ENCODE measurements around the gene KIAA0825. TPM values are rescaled to one million over a fixed set of nuclear protein-coding genes. Genes with fewer than 3 reads are reported as not detected.

KIAA0825 gene
- total and polyA plus RNA-seq, 3 donors from 2014 or later, result 4.1 to 11.2 (median 9.3) TPM

DNA sequence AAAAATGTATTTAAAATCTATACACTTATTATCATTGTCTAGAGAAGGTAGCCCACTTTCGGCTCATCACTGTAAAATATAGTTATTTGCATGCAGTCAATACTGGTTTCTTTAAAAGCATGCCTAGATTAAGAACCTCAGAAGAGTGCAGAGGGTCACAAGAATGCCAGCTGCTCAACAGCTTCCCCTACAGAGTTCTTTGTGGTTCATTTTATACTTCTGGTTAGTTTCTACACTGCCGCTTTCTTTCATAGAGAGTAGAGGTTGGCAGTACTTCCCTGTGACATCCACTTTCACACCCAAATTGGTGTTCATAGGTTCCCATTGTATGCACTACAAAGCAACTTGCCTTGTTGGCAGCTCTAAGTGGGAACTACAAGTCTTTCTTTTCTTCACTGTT lies 137.3 kb downstream of the KIAA0825 start:
- H3K27me3 ChIP-seq, result no peaks in the 10 kb centered on the region
- 89 to 93% methylated on average over 2 of the region's 2 CpGs for WGBS, 2 donors
- intact Hi-C loops (cut with DNase I; ENCODE audit: low total_unique reads), result no loop called here
- no peak for DNase-seq
- H3K4me1 ChIP-seq, result no peaks in the 10 kb centered on the region
- no peak overlapping the region for H3K4me3 ChIP-seq
- H3K36me3 ChIP-seq (ENCODE audit: low read depth, missing control alignments), result no peaks in the 10 kb centered on the region
- no peaks in the 10 kb centered on the region for H3K9me3 ChIP-seq
- TF ChIP-seq, protein P1, sequence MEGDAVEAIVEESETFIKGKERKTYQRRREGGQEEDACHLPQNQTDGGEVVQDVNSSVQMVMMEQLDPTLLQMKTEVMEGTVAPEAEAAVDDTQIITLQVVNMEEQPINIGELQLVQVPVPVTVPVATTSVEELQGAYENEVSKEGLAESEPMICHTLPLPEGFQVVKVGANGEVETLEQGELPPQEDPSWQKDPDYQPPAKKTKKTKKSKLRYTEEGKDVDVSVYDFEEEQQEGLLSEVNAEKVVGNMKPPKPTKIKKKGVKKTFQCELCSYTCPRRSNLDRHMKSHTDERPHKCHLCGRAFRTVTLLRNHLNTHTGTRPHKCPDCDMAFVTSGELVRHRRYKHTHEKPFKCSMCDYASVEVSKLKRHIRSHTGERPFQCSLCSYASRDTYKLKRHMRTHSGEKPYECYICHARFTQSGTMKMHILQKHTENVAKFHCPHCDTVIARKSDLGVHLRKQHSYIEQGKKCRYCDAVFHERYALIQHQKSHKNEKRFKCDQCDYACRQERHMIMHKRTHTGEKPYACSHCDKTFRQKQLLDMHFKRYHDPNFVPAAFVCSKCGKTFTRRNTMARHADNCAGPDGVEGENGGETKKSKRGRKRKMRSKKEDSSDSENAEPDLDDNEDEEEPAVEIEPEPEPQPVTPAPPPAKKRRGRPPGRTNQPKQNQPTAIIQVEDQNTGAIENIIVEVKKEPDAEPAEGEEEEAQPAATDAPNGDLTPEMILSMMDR (IDR thresholded peaks at IDR 0.05), result no peak
- no peak for TF ChIP-seq POLR2A (IDR thresholded peaks at IDR 0.05)
- no peak overlapping the region for H3K27ac ChIP-seq

DNA sequence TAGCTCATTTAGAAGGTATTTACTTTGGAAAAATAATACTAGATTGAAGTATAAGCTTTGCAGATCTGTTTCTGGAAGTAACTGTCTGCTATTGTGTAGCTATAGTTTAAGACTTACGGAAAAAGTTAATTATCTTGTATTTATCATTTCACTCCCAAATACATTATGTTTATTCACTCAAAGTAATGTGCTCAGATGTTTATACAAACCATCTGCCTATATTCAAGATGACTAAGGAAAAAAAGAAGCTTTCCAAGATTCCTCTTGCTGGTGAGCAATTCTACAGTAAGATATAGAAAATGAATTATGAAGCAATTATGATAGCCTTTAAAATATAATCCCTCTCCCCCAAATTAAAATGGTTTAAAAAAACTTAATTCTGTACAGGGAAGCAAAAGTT lies 137.9 kb downstream of the KIAA0825 start:
- Histone ChIP-seq H3K27me3 (no peaks in the 10 kb centered on the region), H3K9me3 (no peaks in the 10 kb centered on the region), H3K36me3 (ENCODE audit: low read depth, missing control alignments) (no peaks in the 10 kb centered on the region), H3K4me3 (no peak overlapping the region), H3K27ac (no peak overlapping the region), H3K4me1 (no peaks in the 10 kb centered on the region)
- DNase-seq, result no peak
- TF ChIP-seq, protein P1 (IDR thresholded peaks at IDR 0.05), result no peak
- no peak for TF ChIP-seq POLR2A (IDR thresholded peaks at IDR 0.05)
- whole genome bisulfite sequencing, 2 donors, result 79 to 97% methylated on average over 1 of the region's 1 CpG
- intact Hi-C loops (cut with DNase I; ENCODE audit: low total_unique reads), result no loop called here

DNA sequence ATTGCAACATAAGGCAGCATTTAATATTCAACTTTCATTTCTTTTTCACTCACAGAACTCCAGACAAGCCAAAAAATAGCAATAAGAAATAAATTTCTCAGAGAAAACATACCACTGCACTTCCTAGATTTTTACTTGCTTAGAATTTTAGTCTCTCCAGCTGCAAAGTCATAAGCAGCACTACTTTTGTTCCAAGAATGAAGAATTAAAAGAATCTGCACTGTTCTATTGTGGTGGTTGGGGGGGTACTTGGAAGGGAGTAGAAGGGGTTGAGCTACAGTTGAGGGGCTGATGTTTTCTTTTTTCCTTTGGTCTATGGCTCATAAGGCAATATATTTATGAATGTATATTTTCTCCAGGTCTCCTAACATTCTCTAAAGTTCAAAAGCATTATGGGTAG lies 144.5 kb downstream of the KIAA0825 start:
- no peak for DNase-seq
- H3K27ac ChIP-seq, result no peak overlapping the region
- no peaks in the 10 kb centered on the region for H3K9me3 ChIP-seq
- no peaks in the 10 kb centered on the region for H3K36me3 ChIP-seq (ENCODE audit: low read depth, missing control alignments)
- intact Hi-C loops (cut with DNase I; ENCODE audit: low total_unique reads), result no loop called here
- no peaks in the 10 kb centered on the region for H3K4me1 ChIP-seq
- no peak overlapping the region for H3K4me3 ChIP-seq
- no peak for TF ChIP-seq POLR2A (IDR thresholded peaks at IDR 0.05)
- TF ChIP-seq, protein P1 (IDR thresholded peaks at IDR 0.05), result no peak
- no peaks in the 10 kb centered on the region for H3K27me3 ChIP-seq

DNA sequence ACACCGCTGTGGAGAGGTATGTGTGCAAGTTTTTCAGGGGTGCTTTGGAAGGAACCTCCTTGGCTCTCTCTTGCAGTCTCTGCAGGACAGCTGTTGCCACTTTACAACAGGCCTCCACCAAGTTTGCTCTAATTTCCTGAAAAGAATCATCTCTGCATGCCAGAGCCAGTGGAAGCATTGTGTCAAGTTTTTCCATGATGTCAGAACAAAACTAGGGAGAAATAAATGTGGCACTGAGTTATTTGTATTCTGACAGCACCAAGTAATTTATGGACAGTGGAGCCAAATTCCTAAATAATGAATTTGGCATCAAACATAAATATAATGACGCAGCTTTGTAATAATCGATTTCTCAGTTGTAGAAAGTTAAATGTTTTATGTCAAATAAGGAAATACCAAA lies 146.9 kb downstream of the KIAA0825 start:
- Histone ChIP-seq H3K27ac (no peak overlapping the region), H3K4me1 (no peaks in the 10 kb centered on the region), H3K9me3 (no peaks in the 10 kb centered on the region), H3K4me3 (no peak overlapping the region), H3K36me3 (ENCODE audit: low read depth, missing control alignments) (no peaks in the 10 kb centered on the region), H3K27me3 (no peaks in the 10 kb centered on the region)
- no peak for DNase-seq
- intact Hi-C loops (cut with DNase I; ENCODE audit: low total_unique reads), result no loop called here
- 79 to 86% methylated on average over 3 of the region's 3 CpGs for WGBS, 2 donors
- TF ChIP-seq, protein P1 (IDR thresholded peaks at IDR 0.05), result no peak
- TF ChIP-seq POLR2A (IDR thresholded peaks at IDR 0.05), result no peak

DNA sequence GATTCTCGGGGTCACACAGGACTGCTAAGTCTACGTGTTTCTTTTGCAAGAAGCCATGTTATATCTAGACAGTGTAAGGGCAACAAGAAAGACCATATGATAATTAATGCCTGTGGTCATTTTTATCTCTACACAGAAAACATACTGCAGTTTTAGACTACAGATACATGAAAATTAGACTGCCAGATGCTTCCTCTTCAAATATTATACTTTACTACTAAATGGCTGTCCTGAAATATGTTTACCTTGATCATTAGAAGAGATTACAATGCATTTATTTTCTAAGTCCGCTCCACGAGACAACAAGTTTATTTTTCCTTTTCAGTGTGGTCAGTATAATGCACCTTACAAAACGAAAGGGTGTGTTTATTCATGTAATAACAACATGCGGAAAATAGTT lies 147.6 kb downstream of the KIAA0825 start:
- Histone ChIP-seq H3K4me1 (no peaks in the 10 kb centered on the region), H3K36me3 (ENCODE audit: low read depth, missing control alignments) (no peaks in the 10 kb centered on the region), H3K27ac (no peak overlapping the region), H3K27me3 (no peaks in the 10 kb centered on the region), H3K4me3 (no peak overlapping the region), H3K9me3 (no peaks in the 10 kb centered on the region)
- TF ChIP-seq, protein P1 (IDR thresholded peaks at IDR 0.05), result no peak
- no peak for TF ChIP-seq POLR2A (IDR thresholded peaks at IDR 0.05)
- DNase-seq, result no peak
- 86 to 91% methylated on average over 6 of the region's 6 CpGs for WGBS, 2 donors
- intact Hi-C loops (cut with DNase I; ENCODE audit: low total_unique reads), result no loop called here

Measured in testis (tissue), 3 donors.